ENCODE results near the gene MYO1G. TPM values are rescaled to one million over a fixed set of nuclear protein-coding genes. Genes with fewer than 3 reads are reported as not detected.

The MYO1G gene
- total RNA-seq, 1 donor from 2014 or later = 154 TPM

DNA sequence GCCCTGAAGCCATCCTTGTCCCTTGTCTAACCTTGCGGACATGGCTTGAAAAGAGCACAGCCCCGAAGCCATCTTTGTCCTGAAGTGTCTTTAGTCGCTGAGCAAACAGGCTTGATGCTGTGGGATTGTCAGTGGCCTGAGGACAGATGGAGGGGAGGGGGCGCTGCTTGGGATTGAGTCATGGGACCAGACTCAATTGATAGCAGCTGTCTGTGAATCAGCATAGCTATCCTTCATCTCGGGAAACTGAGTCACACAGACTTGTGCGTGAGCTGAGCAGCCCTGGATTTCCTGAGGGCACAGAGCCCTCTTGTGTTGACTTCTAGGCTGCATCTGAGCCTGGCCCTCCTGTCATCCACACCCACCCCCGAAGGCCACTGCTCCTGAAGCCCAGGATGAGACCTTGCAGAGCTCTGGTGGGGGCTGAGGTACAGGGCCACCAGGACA lies 14.4 kb downstream of the MYO1G start:
- intact Hi-C loops (cut with micrococcal nuclease) = no loop called here
- Mint-ChIP-seq H3K4me1 (peaks cover 17% of the 10 kb centered on the region), H3K4me3 (no peak overlapping the region), H3K36me3 (ENCODE audit: low read depth) (peaks cover 52% of the 10 kb centered on the region), H3K27me3 (no peaks in the 10 kb centered on the region), H3K9me3 (no peaks in the 10 kb centered on the region), H3K27ac (no peak overlapping the region)
- no peak for ATAC-seq (ENCODE audit: low read depth)
- POLR2A ChIA-PET = interaction anchor here (0.7 to 1.2 kb wide), 4 partner anchors 9 to 391 kb away, joined by 3 to 11 read pairs (median 3); partner anchors contain the start of gene DDX56
- CTCF ChIA-PET = interaction anchor here (0.6 to 1.5 kb wide), 2 partner anchors 172 to 322 kb away, joined by 3 to 4 read pairs; no protein-coding TSS in a partner anchor
- TF ChIP-seq, protein P1, sequence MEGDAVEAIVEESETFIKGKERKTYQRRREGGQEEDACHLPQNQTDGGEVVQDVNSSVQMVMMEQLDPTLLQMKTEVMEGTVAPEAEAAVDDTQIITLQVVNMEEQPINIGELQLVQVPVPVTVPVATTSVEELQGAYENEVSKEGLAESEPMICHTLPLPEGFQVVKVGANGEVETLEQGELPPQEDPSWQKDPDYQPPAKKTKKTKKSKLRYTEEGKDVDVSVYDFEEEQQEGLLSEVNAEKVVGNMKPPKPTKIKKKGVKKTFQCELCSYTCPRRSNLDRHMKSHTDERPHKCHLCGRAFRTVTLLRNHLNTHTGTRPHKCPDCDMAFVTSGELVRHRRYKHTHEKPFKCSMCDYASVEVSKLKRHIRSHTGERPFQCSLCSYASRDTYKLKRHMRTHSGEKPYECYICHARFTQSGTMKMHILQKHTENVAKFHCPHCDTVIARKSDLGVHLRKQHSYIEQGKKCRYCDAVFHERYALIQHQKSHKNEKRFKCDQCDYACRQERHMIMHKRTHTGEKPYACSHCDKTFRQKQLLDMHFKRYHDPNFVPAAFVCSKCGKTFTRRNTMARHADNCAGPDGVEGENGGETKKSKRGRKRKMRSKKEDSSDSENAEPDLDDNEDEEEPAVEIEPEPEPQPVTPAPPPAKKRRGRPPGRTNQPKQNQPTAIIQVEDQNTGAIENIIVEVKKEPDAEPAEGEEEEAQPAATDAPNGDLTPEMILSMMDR (IDR thresholded peaks at IDR 0.05) = no peak
- no peak for DNase-seq

DNA sequence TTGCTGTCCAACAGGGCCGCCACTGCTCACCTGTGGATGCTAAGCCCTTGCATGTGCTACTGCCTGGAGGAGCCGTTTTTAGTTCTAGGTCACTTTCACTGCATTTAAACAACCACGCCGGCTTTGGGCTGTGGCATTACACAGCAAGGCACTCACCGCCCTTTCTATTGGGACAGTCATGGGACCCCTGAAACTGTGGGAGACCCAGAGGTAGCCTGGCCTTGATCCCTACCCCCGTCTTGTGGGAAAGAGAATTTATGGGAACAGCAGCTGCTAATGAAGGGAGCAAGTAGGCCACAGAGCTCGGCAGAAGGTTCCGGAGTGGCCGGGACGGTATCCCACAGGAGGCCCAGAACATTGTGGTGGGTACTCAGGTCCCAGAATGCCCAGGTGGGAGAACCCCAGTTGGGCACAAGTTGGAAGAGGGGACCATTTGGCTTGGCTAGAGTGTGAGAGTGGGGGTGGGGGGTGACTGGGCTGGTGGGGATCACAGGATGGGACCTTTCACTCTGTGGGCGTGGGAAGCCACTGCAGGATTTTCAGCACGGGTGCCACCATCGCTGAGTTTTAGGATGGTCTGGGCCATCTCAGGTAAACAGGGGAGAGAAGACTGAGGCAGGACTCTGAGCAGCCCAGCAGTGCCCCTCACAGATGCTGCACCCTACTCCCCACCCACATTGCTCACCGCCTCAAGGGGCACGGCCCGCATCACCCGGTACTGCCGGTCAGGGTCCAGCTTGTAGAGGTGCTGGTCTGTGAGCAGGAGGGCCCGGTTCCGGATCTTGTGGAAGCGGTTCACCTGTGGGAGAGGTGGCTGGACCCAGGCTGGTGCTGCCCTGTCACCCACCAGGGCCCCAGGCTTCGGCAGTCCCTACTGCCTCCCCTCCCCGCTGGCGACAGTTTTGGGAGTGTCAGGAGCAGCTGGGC lies 15.2 kb downstream of the MYO1G start:
- Mint-ChIP-seq H3K4me3 (no peak overlapping the region), H3K27ac (no peak overlapping the region), H3K27me3 (no peaks in the 10 kb centered on the region), H3K9me3 (no peaks in the 10 kb centered on the region), H3K4me1 (peaks cover 24% of the 10 kb centered on the region), H3K36me3 (ENCODE audit: low read depth) (peaks cover 46% of the 10 kb centered on the region)
- intact Hi-C loops (cut with micrococcal nuclease) = no loop called here
- CTCF ChIA-PET = no interaction called here
- ATAC-seq (ENCODE audit: low read depth) (no peak), DNase-seq (no peak)
- POLR2A ChIA-PET = interaction anchor here (0.7 to 1.2 kb wide), 4 partner anchors 8 to 378 kb away, joined by 3 to 11 read pairs (median 4); partner anchors contain the start of gene TBRG4
- TF ChIP-seq, protein P1 (IDR thresholded peaks at IDR 0.05) = no peak

- H3K4me1 Mint-ChIP-seq = peaks cover 23% of the 10 kb centered on the region
- POLR2A ChIA-PET = interaction anchor here (1.0 to 1.2 kb wide), 2 partner anchors 89 to 149 kb away, joined by 4 to 11 read pairs; partner anchors contain the start of gene TBRG4
- H3K27me3 Mint-ChIP-seq = no peaks in the 10 kb centered on the region
- intact Hi-C loops (cut with micrococcal nuclease) = no loop called here
- TF ChIP-seq, protein P1 (IDR thresholded peaks at IDR 0.05) = no peak
- no peak overlapping the region for H3K27ac Mint-ChIP-seq
- CTCF ChIA-PET = no interaction called here
- no peaks in the 10 kb centered on the region for H3K9me3 Mint-ChIP-seq
- H3K4me3 Mint-ChIP-seq = no peak overlapping the region
- ATAC-seq (ENCODE audit: low read depth) (no peak), DNase-seq (no peak)
- peaks cover 37% of the 10 kb centered on the region for H3K36me3 Mint-ChIP-seq (ENCODE audit: low read depth)
Measured at GRCh38 chr7:44962483-44963251, 16.1 kb downstream of the MYO1G start.

- ATAC-seq (ENCODE audit: low read depth) (no peak), DNase-seq (no peak)
- ChIA-PET CTCF (no interaction called here), POLR2A (no interaction called here)
- intact Hi-C loops (cut with micrococcal nuclease) = no loop called here
- TF ChIP-seq, protein P1 (IDR thresholded peaks at IDR 0.05) = no peak
- Mint-ChIP-seq H3K27ac (no peak overlapping the region), H3K36me3 (ENCODE audit: low read depth) (peaks cover 30% of the 10 kb centered on the region), H3K9me3 (no peaks in the 10 kb centered on the region), H3K4me3 (no peak overlapping the region), H3K27me3 (no peaks in the 10 kb centered on the region), H3K4me1 (peaks cover 17% of the 10 kb centered on the region)
Measured at GRCh38 chr7:44961844-44962482, 16.9 kb downstream of the MYO1G start.

Measured in activated B cell treated with CpG ODN at 0.5 μM for 24 hours (primary cell).